ENCODE results near the gene TRIM46.

- no peak for TF ChIP-seq EZH2 (IDR thresholded peaks at IDR 0.05; ENCODE audit: insufficient read depth, poor library complexity, severe bottlenecking)
- TF ChIP-seq EZH2phosphoT487 (IDR thresholded peaks at IDR 0.05; ENCODE audit: insufficient read depth, low read depth), result no peak
These were observed 53.2 kb downstream of the TRIM46 start for GRCh38 chr1:155226910-155227260.

Data from GM23248 (cell line).